SK-N-SH treated with all-trans-retinoic acid at 6 μM for 48 hours (cell line): ENCODE data around the gene EYA4.
"Not testable (repeated sequence)": the region's sequence is repeated elsewhere in the genome, so short reads cannot be mapped to it uniquely, and the experiment has no call there.

Experiments used
- ATAC-seq: fragments of 200-7000 bp; cut with Tn5 transposase; 3 replicates; pipeline ENCODE4 v1.9.1; 2020; ENCODE audit warnings: mild to moderate bottlenecking, moderate library complexity
- ARNTL ChIP-seq: fragments of 450-650 bp; formaldehyde crosslinking; IDR thresholded peaks from 2 replicates; pipeline ENCODE4 v1.5.0; 2020; ENCODE audit warnings: low read depth, mild to moderate bottlenecking, moderate library complexity, borderline replicate concordance
- BACH2 ChIP-seq: fragments of 250-450 bp; sonication (Bioruptor Pico); IDR thresholded peaks from 2 replicates; pipeline ENCODE4 v1.9.0; 2021; ENCODE audit warnings: mild to moderate bottlenecking, borderline replicate concordance
- CREB5 ChIP-seq: fragments of 250-450 bp; sonication (Bioruptor Pico); IDR thresholded peaks from 2 replicates; pipeline ENCODE4 v1.5.1; 2020; ENCODE audit warnings: low read depth, mild to moderate bottlenecking, moderate library complexity
- CSDC2 ChIP-seq: fragments of 250-450 bp; sonication (Bioruptor Pico); IDR thresholded peaks from 2 replicates; pipeline ENCODE4 v1.5.0; 2020; ENCODE audit warnings: mild to moderate bottlenecking, moderate library complexity
- CSRNP3 ChIP-seq: fragments of 250-450 bp; sonication (Bioruptor Pico); IDR thresholded peaks from 2 replicates; pipeline ENCODE4 v1.5.1; 2021; ENCODE audit warnings: mild to moderate bottlenecking, moderate library complexity
- ESRRG ChIP-seq: fragments of 250-450 bp; sonication (Bioruptor Pico); IDR thresholded peaks from 2 replicates; pipeline ENCODE4 v1.6.1; 2021; ENCODE audit warnings: mild to moderate bottlenecking
- GLIS3 ChIP-seq: fragments of 250-450 bp; sonication (Bioruptor Pico); IDR thresholded peaks from 2 replicates; pipeline ENCODE4 v1.5.0; 2020; ENCODE audit warnings: mild to moderate bottlenecking, moderate library complexity
- ISL1 ChIP-seq: fragments of 250-450 bp; sonication (Bioruptor Pico); IDR thresholded peaks from 2 replicates; pipeline ENCODE4 v2.1.2; 2022; ENCODE audit warnings: mild to moderate bottlenecking, moderate library complexity
- PATZ1 ChIP-seq: fragments of 250-450 bp; sonication (Bioruptor Pico); IDR thresholded peaks from 2 replicates; pipeline ENCODE4 v1.8.0; 2020; ENCODE audit warnings: mild to moderate bottlenecking, moderate library complexity, borderline replicate concordance
- POU6F1 ChIP-seq: fragments of 250-450 bp; sonication (Bioruptor Pico); IDR thresholded peaks from 2 replicates; pipeline ENCODE4 v1.8.0; 2021; ENCODE audit warnings: low read depth, mild to moderate bottlenecking, moderate library complexity, borderline replicate concordance
- PPARA ChIP-seq: fragments of 250-450 bp; sonication (Bioruptor Pico); IDR thresholded peaks from 2 replicates; pipeline ENCODE4 v1.5.0; 2020; ENCODE audit warnings: mild to moderate bottlenecking, borderline replicate concordance
- RARB ChIP-seq: fragments of 250-450 bp; sonication (Bioruptor Pico); IDR thresholded peaks from 2 replicates; pipeline ENCODE4 v1.8.0; 2021; ENCODE audit warnings: mild to moderate bottlenecking, moderate library complexity
- SNAI2 ChIP-seq: fragments of 250-450 bp; sonication (Bioruptor Pico); IDR thresholded peaks from 2 replicates; pipeline ENCODE4 v1.5.0; 2020; ENCODE audit warnings: mild to moderate bottlenecking, moderate library complexity
- TOX ChIP-seq: fragments of 250-450 bp; sonication (Bioruptor Pico); IDR thresholded peaks from 2 replicates; pipeline ENCODE4 v1.8.0; 2021; ENCODE audit warnings: mild to moderate bottlenecking, moderate library complexity, borderline replicate concordance
- TSHZ2 ChIP-seq: fragments of 250-450 bp; sonication (Bioruptor Pico); IDR thresholded peaks from 2 replicates; pipeline ENCODE4 v1.5.0; 2020; ENCODE audit warnings: mild to moderate bottlenecking, moderate library complexity
- ZC3H10 ChIP-seq: fragments of 250-450 bp; sonication (Bioruptor Pico); IDR thresholded peaks from 2 replicates; pipeline ENCODE4 v1.5.1; 2021; ENCODE audit warnings: mild to moderate bottlenecking, moderate library complexity
- ZFP3 ChIP-seq: fragments of 250-450 bp; sonication (Bioruptor Pico); IDR thresholded peaks from 2 replicates; pipeline ENCODE4 v1.5.0; 2020; ENCODE audit warnings: mild to moderate bottlenecking, moderate library complexity
- ZNF565 ChIP-seq: fragments of 450-650 bp; formaldehyde crosslinking; conservative IDR thresholded peaks from 2 replicates; pipeline ENCODE4 v1.5.0; 2020; ENCODE audit warnings: low read depth, mild to moderate bottlenecking, moderate library complexity
- ZNF8 ChIP-seq: fragments of 450-650 bp; formaldehyde crosslinking; IDR thresholded peaks from 2 replicates; pipeline ENCODE4 v1.5.0; 2020; ENCODE audit warnings: mild to moderate bottlenecking, moderate library complexity

Gene EYA4

GRCh38 chr6:133551847-133552341 lies 310.7 kb downstream of the EYA4 start:
- no peak for TF ChIP-seq CREB5 (CRISPR knock-in tag)
- TF ChIP-seq RARB (CRISPR knock-in tag) = no peak
- TF ChIP-seq POU6F1 (CRISPR knock-in tag) = no peak
- TF ChIP-seq PATZ1 (CRISPR knock-in tag) = peak; percentile 30; the same call in 1 of the 2 replicates
- no peak for TF ChIP-seq GLIS3
- no peak for TF ChIP-seq TSHZ2 (CRISPR knock-in tag)
- TF ChIP-seq CSDC2 (CRISPR knock-in tag) = no peak
- peak; percentile 54 for TF ChIP-seq ISL1 (CRISPR knock-in tag)
- ATAC-seq = peak; percentile 91

- ATAC-seq = peak; percentile 82
- no peak for TF ChIP-seq BACH2 (CRISPR knock-in tag)
- no peak for TF ChIP-seq ESRRG
- TF ChIP-seq GLIS3 = no peak
- no peak for TF ChIP-seq SNAI2
- no peak for TF ChIP-seq ARNTL (CRISPR knock-in tag)
- no peak for TF ChIP-seq ZFP3 (CRISPR knock-in tag)
- TF ChIP-seq POU6F1 (CRISPR knock-in tag) = no peak
- no peak for TF ChIP-seq ZNF8 (CRISPR knock-in tag)
- TF ChIP-seq RARB (CRISPR knock-in tag) = no peak
- TF ChIP-seq PPARA (CRISPR knock-in tag) = no peak
- TF ChIP-seq CSRNP3 (CRISPR knock-in tag) = no peak
- no peak for TF ChIP-seq ZC3H10
- no peak for TF ChIP-seq PATZ1 (CRISPR knock-in tag)
- TF ChIP-seq TOX (CRISPR knock-in tag) = no peak
- TF ChIP-seq ZNF565 (CRISPR knock-in tag) = no peak
- no peak for TF ChIP-seq TSHZ2 (CRISPR knock-in tag)
- TF ChIP-seq ISL1 (CRISPR knock-in tag) = no peak
- TF ChIP-seq CSDC2 (CRISPR knock-in tag) = no peak
Measured at GRCh38 chr6:133553652-133554051, 312.5 kb downstream of the EYA4 start.

- not testable (repeated sequence) for ATAC-seq
Measured at GRCh38 chr6:133554121-133554520, 313.0 kb downstream of the EYA4 start.
